ENCODE data around the gene OCA2.

The OCA2 gene

GRCh38 chr15:28112962-28113361, 13.8 kb upstream of the OCA2 start:
- in situ Hi-C loops (cut with HindIII; ENCODE audit: low pct_ligation_motif_present, low sequenced_read_pairs) = no loop called here
- TF ChIP-seq CTCF (IDR thresholded peaks at IDR 0.05; ENCODE audit: low read depth, low read length, missing control alignments) = no peak
- Histone ChIP-seq H3K27me3 (replicated peaks) (no peaks in the 10 kb centered on the region), H3K36me3 (replicated peaks) (peaks cover 41% of the 10 kb centered on the region), H3K4me3 (ENCODE audit: low read depth, low read length) (no peak overlapping the region), H3K27ac (no peak overlapping the region)
- DNase-seq = no peak

- Histone ChIP-seq H3K4me3 (ENCODE audit: low read depth, low read length) (no peak overlapping the region), H3K36me3 (replicated peaks) (peaks cover 38% of the 10 kb centered on the region), H3K27ac (no peak overlapping the region), H3K27me3 (replicated peaks) (no peaks in the 10 kb centered on the region)
- no peak for TF ChIP-seq CTCF (IDR thresholded peaks at IDR 0.05; ENCODE audit: low read depth, low read length, missing control alignments)
- no peak for DNase-seq
- in situ Hi-C loops (cut with HindIII; ENCODE audit: low pct_ligation_motif_present, low sequenced_read_pairs) = no loop called here
These were observed 13.1 kb upstream of the OCA2 start for GRCh38 chr15:28112101-28112760.

- peaks cover 32% of the 10 kb centered on the region for H3K36me3 ChIP-seq (replicated peaks)
- no peak for TF ChIP-seq CTCF (IDR thresholded peaks at IDR 0.05; ENCODE audit: low read depth, low read length, missing control alignments)
These were observed 12.4 kb upstream of the OCA2 start for GRCh38 chr15:28111543-28111942.

GRCh38 chr15:28110481-28110881, 11.4 kb upstream of the OCA2 start:
- Histone ChIP-seq H3K36me3 (replicated peaks) (peaks cover 28% of the 10 kb centered on the region), H3K27me3 (replicated peaks) (no peaks in the 10 kb centered on the region), H3K4me3 (ENCODE audit: low read depth, low read length) (no peak overlapping the region), H3K27ac (no peak overlapping the region)
- DNase-seq = no peak
- in situ Hi-C loops (cut with HindIII; ENCODE audit: low pct_ligation_motif_present, low sequenced_read_pairs) = no loop called here
- TF ChIP-seq CTCF (IDR thresholded peaks at IDR 0.05; ENCODE audit: low read depth, low read length, missing control alignments) = no peak

More at GRCh38 chr15:28111543-28111942, 12.4 kb upstream of the OCA2 start:
- in situ Hi-C loops (cut with HindIII; ENCODE audit: low pct_ligation_motif_present, low sequenced_read_pairs) = no loop called here
- H3K27ac ChIP-seq = no peak overlapping the region
- no peak for DNase-seq
- no peak overlapping the region for H3K4me3 ChIP-seq (ENCODE audit: low read depth, low read length)
- H3K27me3 ChIP-seq (replicated peaks) = no peaks in the 10 kb centered on the region

GRCh38 chr15:28109626-28110455, 10.7 kb upstream of the OCA2 start:
- no peak for DNase-seq
- Histone ChIP-seq H3K27me3 (replicated peaks) (no peaks in the 10 kb centered on the region), H3K27ac (no peak overlapping the region), H3K4me3 (ENCODE audit: low read depth, low read length) (no peak overlapping the region), H3K36me3 (replicated peaks) (peaks cover 28% of the 10 kb centered on the region)
- in situ Hi-C loops (cut with HindIII; ENCODE audit: low pct_ligation_motif_present, low sequenced_read_pairs) = no loop called here
- no peak for TF ChIP-seq CTCF (IDR thresholded peaks at IDR 0.05; ENCODE audit: low read depth, low read length, missing control alignments)
